Occipital lobe (tissue), 1 donor: ENCODE measurements around the gene FAM222A. TPM values are rescaled to one million over a fixed set of nuclear protein-coding genes. Genes with fewer than 3 reads are reported as not detected.

Source experiments
- total RNA-seq: library from RNA; depleted of rRNA; stranded (reverse); fragments of >200 nt; gene quantifications from one replicate; pipeline ENCODE4 v1.2.3, GENCODE V29; 2014

FAM222A gene
- total RNA-seq, 1 donor from 2014 or later, result 2.5 TPM

Other genes with a start within 250 kb of the FAM222A start
- 55.2 TPM for gene KCTD10, start 236.5 kb upstream of the FAM222A start, total RNA-seq
- 24.3 TPM for gene UBE3B, start 236.2 kb upstream of the FAM222A start, total RNA-seq
- gene MMAB, start 140.3 kb upstream of the FAM222A start, total RNA-seq, result 10.8 TPM
- 18.6 TPM for gene MVK, start 140.0 kb upstream of the FAM222A start, total RNA-seq
- gene TRPV4, start 119.6 kb downstream of the FAM222A start, total RNA-seq, result not detected
- gene GLTP, start 166.7 kb downstream of the FAM222A start, total RNA-seq, result 15.6 TPM
- 6.2 TPM for gene TCHP, start 186.4 kb downstream of the FAM222A start, total RNA-seq